Measurements from ENCODE around the gene SFRP2.

- TF ChIP-seq CTCF (IDR thresholded peaks at IDR 0.05) = no peak
- TF ChIP-seq POLR2A (IDR thresholded peaks at IDR 0.05) = no peak
Measured at GRCh38 chr4:153780876-153781275, 8.0 kb downstream of the SFRP2 start.

All from heart left ventricle (tissue), 13 donors.